Liver (tissue), 9 donors: ENCODE measurements around the gene CFAP221. TPM values are rescaled to one million over a fixed set of nuclear protein-coding genes. Genes with fewer than 3 reads are reported as not detected.

ENCODE experiments used
- DNase-seq: peaks from one replicate; pipeline ENCODE4 v3.0.0-alpha.2; 2017; ENCODE audit warnings: low spot score
- H3K27ac ChIP-seq, 2 donors: one replicate each; pipeline ENCODE4 v1.7.0; 2013; ENCODE audit warnings: inconsistent platforms in 2 of 2, low read length in 2 of 2, control low read depth in 1 of 2, low read depth in 1 of 2, mild to moderate bottlenecking in 1 of 2
- H3K27me3 ChIP-seq, 4 donors: one replicate each; pipeline versions ENCODE4 v1.6.1 to v1.7.0; 2013; ENCODE audit warnings: low read length in 3 of 4, inconsistent platforms in 1 of 4, mild to moderate bottlenecking in 1 of 4, moderate library complexity in 1 of 4; ENCODE audit not compliant: control insufficient read depth in 4 of 4, insufficient read depth in 4 of 4
- H3K36me3 ChIP-seq, 4 donors: one replicate each; pipeline versions ENCODE4 v1.6.1 to v1.7.0; 2013; ENCODE audit warnings: low read length in 3 of 4, mild to moderate bottlenecking in 3 of 4, low read depth in 1 of 4, moderate library complexity in 1 of 4; ENCODE audit not compliant: control insufficient read depth in 4 of 4, insufficient read depth in 3 of 4
- H3K4me1 ChIP-seq, 4 donors: one replicate each; pipeline versions ENCODE4 v1.6.1 to v1.7.0; 2013; ENCODE audit warnings: low read length in 3 of 4, mild to moderate bottlenecking in 3 of 4, moderate library complexity in 1 of 4; ENCODE audit not compliant: control insufficient read depth in 4 of 4, insufficient read depth in 4 of 4
- H3K4me3 ChIP-seq, 3 donors: one replicate each; pipeline versions ENCODE4 v1.6.1 to v1.7.0; 2013; ENCODE audit warnings: low read length in 3 of 3, control low read depth in 1 of 3, low read depth in 1 of 3, mild to moderate bottlenecking in 1 of 3
- H3K9ac ChIP-seq, 2 donors: one replicate each; pipeline ENCODE4 v1.7.0; 2013; ENCODE audit warnings: low read length in 2 of 2, mild to moderate bottlenecking in 2 of 2, moderate library complexity in 2 of 2, control low read depth in 1 of 2, low read depth in 1 of 2
- H3K9me3 ChIP-seq, 4 donors: one replicate each; pipeline versions ENCODE4 v1.6.1 to v1.7.0; 2013; ENCODE audit warnings: low read length in 3 of 4; ENCODE audit not compliant: control insufficient read depth in 4 of 4
- ATF3 ChIP-seq: IDR thresholded peaks from 2 replicates; pipeline ENCODE4 v1.6.1; 2016; ENCODE audit warnings: antibody characterized with exemption
- FOXA1 ChIP-seq: IDR thresholded peaks from 2 replicates; pipeline ENCODE4 v1.6.1; 2016; ENCODE audit warnings: antibody characterized with exemption
- GABPA ChIP-seq, 2 donors: IDR thresholded peaks in 1 of 2; conservative IDR thresholded peaks in 1 of 2; 2 replicates each; pipeline ENCODE4 v1.6.1; 2016; ENCODE audit warnings: antibody characterized with exemption in 2 of 2, mild to moderate bottlenecking in 1 of 2, moderate library complexity in 1 of 2
- HNF4A ChIP-seq, 2 donors: conservative IDR thresholded peaks; 2 replicates each; pipeline ENCODE4 v1.6.1; 2016; ENCODE audit warnings: antibody characterized with exemption in 2 of 2, mild to moderate bottlenecking in 2 of 2
- HNF4G ChIP-seq: IDR thresholded peaks from 2 replicates; pipeline ENCODE4 v1.6.1; 2016; ENCODE audit warnings: antibody characterized with exemption
- JUND ChIP-seq, 2 donors: IDR thresholded peaks; 2 replicates each; pipeline ENCODE4 v1.6.1; 2016; ENCODE audit warnings: antibody characterized with exemption in 2 of 2
- NR2F2 ChIP-seq: IDR thresholded peaks from 2 replicates; pipeline ENCODE4 v1.6.1; 2016; ENCODE audit warnings: antibody characterized with exemption
- RAD21 ChIP-seq, 2 donors: IDR thresholded peaks; 2 replicates each; pipeline ENCODE4 v1.6.1; 2016; ENCODE audit warnings: antibody characterized with exemption in 2 of 2, mild to moderate bottlenecking in 2 of 2
- RXRA ChIP-seq, 2 donors: IDR thresholded peaks; 2 replicates each; pipeline ENCODE4 v1.6.1; 2017 to 2018; ENCODE audit warnings: antibody characterized with exemption in 2 of 2, mild to moderate bottlenecking in 1 of 2
- SP1 ChIP-seq: IDR thresholded peaks from 2 replicates; pipeline ENCODE4 v1.6.1; 2018; ENCODE audit warnings: antibody characterized with exemption, mild to moderate bottlenecking
- TAF1 ChIP-seq: conservative IDR thresholded peaks from 2 replicates; pipeline ENCODE4 v1.6.1; 2016; ENCODE audit warnings: antibody characterized with exemption, mild to moderate bottlenecking
- YY1 ChIP-seq: IDR thresholded peaks from 2 replicates; pipeline ENCODE4 v1.6.1; 2016; ENCODE audit warnings: antibody characterized with exemption, mild to moderate bottlenecking
- ZBTB33 ChIP-seq: IDR thresholded peaks from 2 replicates; pipeline ENCODE4 v1.6.1; 2016; ENCODE audit warnings: antibody characterized with exemption
- WGBS: extraction: QIAGEN DNeasy Blood & Tissue Kit; methylation state at CpG from one replicate; pipeline ENCODE4 v1.1.7; 2013; 5-methylcytosine and 5-hydroxymethylcytosine counted together
- polyA plus RNA-seq, 2 donors: library from polyadenylated mRNA; stranded (reverse) in 1 of 2; unstranded in 1 of 2; fragments of 200-250 nt in 1 of 2; fragments of >200 nt in 1 of 2; fragmentation: Nextera tagmentation in 1 of 2; extraction: Ambion mirVana in 1 of 2; gene quantifications; one replicate each; pipeline versions ENCODE4 v1.2.1 to v1.2.3, GENCODE V29; 2013 to 2015
- total RNA-seq, 2 donors: library from RNA; depleted of rRNA; stranded (reverse); fragments of >200 nt; gene quantifications; one replicate each; pipeline ENCODE4 v1.2.3, GENCODE V29; 2014
- TF ChIP-seq, protein P1 (sequence below): IDR thresholded peaks from 2 replicates; pipeline ENCODE4 v1.6.1; 2016; ENCODE audit warnings: antibody characterized with exemption, mild to moderate bottlenecking
- donor health status: healthy.
- donor health status: healthy.
- donor health status: healthy.
- donor health status: healthy.
- donor health status: healthy.

Gene CFAP221
- total and polyA plus RNA-seq, 4 donors = 0.23 to 3.1 (median 1.2) TPM

- TF ChIP-seq ATF3 (no peak), YY1 (no peak), SP1 (no peak), HNF4G (no peak), RXRA (IDR thresholded peaks at IDR 0.05) (no peak), JUND (IDR thresholded peaks at IDR 0.05) (no peak)
These were observed 5.0 kb downstream of the CFAP221 start (continued) for GRCh38 chr2:119549241-119549640.

- TF ChIP-seq RAD21 (IDR thresholded peaks at IDR 0.05) (no peak), SP1 (peak; percentile 7)
- Histone ChIP-seq H3K27ac (no peak overlapping the region), H3K27me3 (no peaks in the 10 kb centered on the region), H3K36me3 (no peaks in the 10 kb centered on the region), H3K9me3 (no peaks in the 10 kb centered on the region), H3K4me1 (peaks cover 0 to 9% (median 4%) of the 10 kb centered on the region in 4 donors), H3K4me3 (no peak overlapping the region), H3K9ac (no peak overlapping the region)
- DNase-seq = no peak
- WGBS = 55% methylated on average over 2 of the region's 2 CpGs
These were observed 6.1 kb downstream of the CFAP221 start for GRCh38 chr2:119550346-119550745.

DNA sequence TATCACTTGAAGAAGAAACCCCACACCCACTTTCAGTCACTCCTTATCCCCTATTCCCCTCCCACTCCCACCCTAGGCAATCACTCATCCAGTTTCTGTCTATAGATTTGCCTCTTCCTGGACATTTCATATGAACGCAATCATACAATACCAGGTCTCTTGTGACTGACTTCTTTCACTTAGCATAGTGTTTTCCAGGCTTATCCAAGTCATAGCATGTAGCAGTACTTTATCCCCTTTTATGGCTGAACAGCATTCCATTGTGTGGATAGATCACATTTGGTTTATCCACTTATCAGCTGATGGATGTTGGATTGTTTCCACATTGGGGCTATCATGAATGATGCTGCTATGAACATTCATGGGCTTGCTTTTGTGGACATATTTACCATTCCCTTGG, 6.6 kb downstream of the CFAP221 start:
- Histone ChIP-seq H3K9ac (no peak overlapping the region), H3K4me3 (no peak overlapping the region), H3K27ac (no peak overlapping the region), H3K36me3 (no peaks in the 10 kb centered on the region), H3K27me3 (no peaks in the 10 kb centered on the region), H3K4me1 (peaks cover 0 to 9% (median 4%) of the 10 kb centered on the region in 4 donors), H3K9me3 (no peaks in the 10 kb centered on the region)
- TF ChIP-seq SP1 = no peak
- no peak for TF ChIP-seq JUND (IDR thresholded peaks at IDR 0.05)
- no peak for TF ChIP-seq HNF4G
- TF ChIP-seq ZBTB33 = no peak
- TF ChIP-seq RXRA (IDR thresholded peaks at IDR 0.05) = no peak
- TF ChIP-seq TAF1 = no peak
- no peak for TF ChIP-seq FOXA1
- no peak for TF ChIP-seq HNF4A (conservative IDR thresholded peaks at IDR 0.05)
- TF ChIP-seq NR2F2 = no peak
- TF ChIP-seq GABPA (IDR thresholded peaks at IDR 0.05 in 1 of 2, conservative IDR thresholded peaks at IDR 0.05 in 1 of 2) = no peak
- TF ChIP-seq RAD21 (IDR thresholded peaks at IDR 0.05) = no peak
- TF ChIP-seq, protein P1, sequence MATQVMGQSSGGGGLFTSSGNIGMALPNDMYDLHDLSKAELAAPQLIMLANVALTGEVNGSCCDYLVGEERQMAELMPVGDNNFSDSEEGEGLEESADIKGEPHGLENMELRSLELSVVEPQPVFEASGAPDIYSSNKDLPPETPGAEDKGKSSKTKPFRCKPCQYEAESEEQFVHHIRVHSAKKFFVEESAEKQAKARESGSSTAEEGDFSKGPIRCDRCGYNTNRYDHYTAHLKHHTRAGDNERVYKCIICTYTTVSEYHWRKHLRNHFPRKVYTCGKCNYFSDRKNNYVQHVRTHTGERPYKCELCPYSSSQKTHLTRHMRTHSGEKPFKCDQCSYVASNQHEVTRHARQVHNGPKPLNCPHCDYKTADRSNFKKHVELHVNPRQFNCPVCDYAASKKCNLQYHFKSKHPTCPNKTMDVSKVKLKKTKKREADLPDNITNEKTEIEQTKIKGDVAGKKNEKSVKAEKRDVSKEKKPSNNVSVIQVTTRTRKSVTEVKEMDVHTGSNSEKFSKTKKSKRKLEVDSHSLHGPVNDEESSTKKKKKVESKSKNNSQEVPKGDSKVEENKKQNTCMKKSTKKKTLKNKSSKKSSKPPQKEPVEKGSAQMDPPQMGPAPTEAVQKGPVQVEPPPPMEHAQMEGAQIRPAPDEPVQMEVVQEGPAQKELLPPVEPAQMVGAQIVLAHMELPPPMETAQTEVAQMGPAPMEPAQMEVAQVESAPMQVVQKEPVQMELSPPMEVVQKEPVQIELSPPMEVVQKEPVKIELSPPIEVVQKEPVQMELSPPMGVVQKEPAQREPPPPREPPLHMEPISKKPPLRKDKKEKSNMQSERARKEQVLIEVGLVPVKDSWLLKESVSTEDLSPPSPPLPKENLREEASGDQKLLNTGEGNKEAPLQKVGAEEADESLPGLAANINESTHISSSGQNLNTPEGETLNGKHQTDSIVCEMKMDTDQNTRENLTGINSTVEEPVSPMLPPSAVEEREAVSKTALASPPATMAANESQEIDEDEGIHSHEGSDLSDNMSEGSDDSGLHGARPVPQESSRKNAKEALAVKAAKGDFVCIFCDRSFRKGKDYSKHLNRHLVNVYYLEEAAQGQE = no peak
- WGBS = 96% methylated on average over 1 of the region's 1 CpG
- DNase-seq = no peak
